DOHH2 (cell line): Measurements from ENCODE around the gene VSNL1.

ENCODE experiments used
- EZH2phosphoT487 ChIP-seq: fragments of 200-600 bp; sonication (generic); IDR thresholded peaks from 2 replicates; pipeline ENCODE4 v1.6.1; 2017; ENCODE audit warnings: borderline replicate concordance, mild to moderate bottlenecking, antibody characterized with exemption, low read length, moderate library complexity, mixed read lengths
- TF ChIP-seq, protein P1 (sequence below): fragments of 200-600 bp; sonication (generic); IDR thresholded peaks from one replicate; pipeline ENCODE4 v1.5.1; 2014; ENCODE audit warnings: antibody characterized with exemption, mild to moderate bottlenecking, low read depth, low read length; ENCODE audit not compliant: poor library complexity, severe bottlenecking

- no peak for TF ChIP-seq EZH2phosphoT487
- TF ChIP-seq, protein P1, sequence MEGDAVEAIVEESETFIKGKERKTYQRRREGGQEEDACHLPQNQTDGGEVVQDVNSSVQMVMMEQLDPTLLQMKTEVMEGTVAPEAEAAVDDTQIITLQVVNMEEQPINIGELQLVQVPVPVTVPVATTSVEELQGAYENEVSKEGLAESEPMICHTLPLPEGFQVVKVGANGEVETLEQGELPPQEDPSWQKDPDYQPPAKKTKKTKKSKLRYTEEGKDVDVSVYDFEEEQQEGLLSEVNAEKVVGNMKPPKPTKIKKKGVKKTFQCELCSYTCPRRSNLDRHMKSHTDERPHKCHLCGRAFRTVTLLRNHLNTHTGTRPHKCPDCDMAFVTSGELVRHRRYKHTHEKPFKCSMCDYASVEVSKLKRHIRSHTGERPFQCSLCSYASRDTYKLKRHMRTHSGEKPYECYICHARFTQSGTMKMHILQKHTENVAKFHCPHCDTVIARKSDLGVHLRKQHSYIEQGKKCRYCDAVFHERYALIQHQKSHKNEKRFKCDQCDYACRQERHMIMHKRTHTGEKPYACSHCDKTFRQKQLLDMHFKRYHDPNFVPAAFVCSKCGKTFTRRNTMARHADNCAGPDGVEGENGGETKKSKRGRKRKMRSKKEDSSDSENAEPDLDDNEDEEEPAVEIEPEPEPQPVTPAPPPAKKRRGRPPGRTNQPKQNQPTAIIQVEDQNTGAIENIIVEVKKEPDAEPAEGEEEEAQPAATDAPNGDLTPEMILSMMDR, result no peak
Measured at GRCh38 chr2:17620841-17621240, 80.3 kb downstream of the VSNL1 start.
